Activated naive CD4-positive, alpha-beta T cell treated with anti-CD3 and anti-CD28 coated beads, Interleukin-2, amount 50 U/mL, for 72 hours (primary cell): ENCODE measurements around the gene SLC2A3. TPM values are rescaled to one million over a fixed set of nuclear protein-coding genes. Genes with fewer than 3 reads are reported as not detected.
"Not testable (repeated sequence)": the region's sequence is repeated elsewhere in the genome, so short reads cannot be mapped to it uniquely, and the experiment has no call there.

Source experiments
- ATAC-seq, 2 donors: fragments of 150-1000 bp; cut with Tn5 transposase; 2 replicates each; pipeline ENCODE4 v1.10.0; 2021; ENCODE audit warnings: mild to moderate bottlenecking in 2 of 2, moderate library complexity in 2 of 2
- DNase-seq, 2 donors: peaks; one replicate each; pipeline ENCODE4 v3.0.0; 2021 to 2022; ENCODE audit warnings: low spot score in 2 of 2
- H3K27ac Mint-ChIP-seq, 2 donors: one replicate each; pipeline ENCODE4 v1.8.0; 2022; ENCODE audit warnings: mild to moderate bottlenecking in 2 of 2, mixed read lengths in 2 of 2
- H3K36me3 Mint-ChIP-seq, 2 donors: one replicate each; pipeline ENCODE4 v1.8.0; 2022; ENCODE audit warnings: mixed read lengths in 2 of 2
- H3K9me3 Mint-ChIP-seq, 2 donors: one replicate each; pipeline ENCODE4 v1.8.0; 2022; ENCODE audit warnings: mixed read lengths in 2 of 2
- total RNA-seq, 2 donors: library from RNA; stranded (reverse); gene quantifications; one replicate each; pipeline ENCODE4 v1.2.3, GENCODE V29; 2022

The SLC2A3 gene
- total RNA-seq, 2 donors from 2014 or later: 207 to 521 TPM

- Mint-ChIP-seq H3K9me3 (no peaks in the 10 kb centered on the region), H3K27ac (peak overlapping the region; percentile 10 to 89), H3K36me3 (peaks cover 0 to 9% of the 10 kb centered on the region in 2 donors)
- DNase-seq (peak in 1 of 2 donors; percentile 42), ATAC-seq (peak; percentile 33 to 60)
Observed at GRCh38 chr12:7959701-7960121, 23.7 kb upstream of the SLC2A3 start.

- Mint-ChIP-seq H3K36me3 (peaks cover 0 to 9% of the 10 kb centered on the region in 2 donors), H3K9me3 (no peaks in the 10 kb centered on the region), H3K27ac (peak overlapping the region; percentile 10 to 89)
- DNase-seq (no peak), ATAC-seq (peak in 1 of 2 donors; percentile 2)
Observed at GRCh38 chr12:7959278-7959677, 23.3 kb upstream of the SLC2A3 start.

GRCh38 chr12:7954877-7955276 is 18.9 kb upstream of the SLC2A3 start:
- H3K9me3 Mint-ChIP-seq, H3K36me3 Mint-ChIP-seq, ATAC-seq, DNase-seq, H3K27ac Mint-ChIP-seq: not testable (repeated sequence)

- not testable (repeated sequence) for H3K27ac Mint-ChIP-seq, DNase-seq, ATAC-seq, H3K9me3 Mint-ChIP-seq, H3K36me3 Mint-ChIP-seq
Observed at GRCh38 chr12:7954418-7954817, 18.4 kb upstream of the SLC2A3 start.

- not testable (repeated sequence) for H3K27ac Mint-ChIP-seq, H3K9me3 Mint-ChIP-seq, ATAC-seq, H3K36me3 Mint-ChIP-seq, DNase-seq
Observed at GRCh38 chr12:7953912-7954311, 17.9 kb upstream of the SLC2A3 start.

GRCh38 chr12:7951671-7952070 is 15.7 kb upstream of the SLC2A3 start:
- DNase-seq: no peak
- no peaks in the 10 kb centered on the region for H3K36me3 Mint-ChIP-seq
- no peaks in the 10 kb centered on the region for H3K9me3 Mint-ChIP-seq
- no peak overlapping the region for H3K27ac Mint-ChIP-seq
- ATAC-seq: no peak

- not testable (repeated sequence) for H3K9me3 Mint-ChIP-seq, DNase-seq, H3K36me3 Mint-ChIP-seq, ATAC-seq, H3K27ac Mint-ChIP-seq
Observed at GRCh38 chr12:7950230-7950943, 14.4 kb upstream of the SLC2A3 start.

- Mint-ChIP-seq H3K27ac (peak overlapping the region in 1 of 2 donors; percentile 9), H3K9me3 (no peaks in the 10 kb centered on the region), H3K36me3 (no peaks in the 10 kb centered on the region)
- no peak for DNase-seq
- ATAC-seq: no peak
Observed at GRCh38 chr12:7948589-7949260, 12.7 kb upstream of the SLC2A3 start.

- ATAC-seq: no peak
- H3K36me3 Mint-ChIP-seq: no peaks in the 10 kb centered on the region
- H3K27ac Mint-ChIP-seq: no peak overlapping the region
- no peaks in the 10 kb centered on the region for H3K9me3 Mint-ChIP-seq
- DNase-seq: no peak
Observed at GRCh38 chr12:7947011-7947410, 11.0 kb upstream of the SLC2A3 start.

GRCh38 chr12:7944760-7945159 is 8.8 kb upstream of the SLC2A3 start:
- not testable (repeated sequence) for H3K9me3 Mint-ChIP-seq, H3K27ac Mint-ChIP-seq, DNase-seq, ATAC-seq, H3K36me3 Mint-ChIP-seq

GRCh38 chr12:7940906-7941305 is 4.9 kb upstream of the SLC2A3 start:
- no peak for ATAC-seq
- no peaks in the 10 kb centered on the region for H3K36me3 Mint-ChIP-seq
- H3K27ac Mint-ChIP-seq: no peak overlapping the region
- no peak for DNase-seq
- no peaks in the 10 kb centered on the region for H3K9me3 Mint-ChIP-seq

GRCh38 chr12:7937833-7938506 is 2.0 kb upstream of the SLC2A3 start:
- no peak overlapping the region for H3K27ac Mint-ChIP-seq
- DNase-seq: no peak
- no peak for ATAC-seq
- H3K9me3 Mint-ChIP-seq: no peaks in the 10 kb centered on the region
- no peaks in the 10 kb centered on the region for H3K36me3 Mint-ChIP-seq

GRCh38 chr12:7934889-7935492 is 996 bp downstream of the SLC2A3 start:
- DNase-seq (no peak), ATAC-seq (no peak)
- H3K9me3 Mint-ChIP-seq: no peaks in the 10 kb centered on the region
- peaks cover 14 to 18% of the 10 kb centered on the region in 2 donors for H3K36me3 Mint-ChIP-seq
- H3K27ac Mint-ChIP-seq: no peak overlapping the region

GRCh38 chr12:7934091-7934888 is 1.7 kb downstream of the SLC2A3 start:
- ATAC-seq (peak; percentile 14 to 19), DNase-seq (no peak)
- no peaks in the 10 kb centered on the region for H3K9me3 Mint-ChIP-seq
- H3K27ac Mint-ChIP-seq: no peak overlapping the region
- peaks cover 17 to 20% of the 10 kb centered on the region in 2 donors for H3K36me3 Mint-ChIP-seq

GRCh38 chr12:7933255-7933726 is 2.7 kb downstream of the SLC2A3 start:
- Mint-ChIP-seq H3K9me3 (no peaks in the 10 kb centered on the region), H3K27ac (no peak overlapping the region), H3K36me3 (peaks cover 21 to 29% of the 10 kb centered on the region in 2 donors)
- DNase-seq: peak; percentile 63 to 67
- peak; percentile 76 to 91 for ATAC-seq

GRCh38 chr12:7932599-7933240 is 3.3 kb downstream of the SLC2A3 start:
- not testable (repeated sequence) for DNase-seq, ATAC-seq, H3K27ac Mint-ChIP-seq, H3K9me3 Mint-ChIP-seq
- H3K36me3 Mint-ChIP-seq: peaks cover 21 to 35% of the 10 kb centered on the region in 2 donors
